CD4-positive, alpha-beta T cell (primary cell): ENCODE measurements around the gene DYNC2I2. TPM values are rescaled to one million over a fixed set of nuclear protein-coding genes. Genes with fewer than 3 reads are reported as not detected.
"Not testable (repeated sequence)": the region's sequence is repeated elsewhere in the genome, so short reads cannot be mapped to it uniquely, and the experiment has no call there.

Source experiments
- ATAC-seq: fragments of 200-7000 bp; cut with Tn5 transposase; one replicate; pipeline ENCODE4 v1.10.0; 2022; ENCODE audit warnings: mild to moderate bottlenecking; ENCODE audit not compliant: poor library complexity
- CTCF ChIA-PET: fragments of 350-600 bp; sonication (Branson Sonifier 250); formaldehyde crosslinking; loops from one replicate; lab custom pipeline; 2021; ENCODE audit warnings: antibody characterized with exemption, inconsistent platforms; lab: Charles Lee
- POLR2A ChIA-PET: fragments of 350-600 bp; sonication (Branson Sonifier 250); formaldehyde crosslinking; loops from one replicate; lab custom pipeline; 2021; ENCODE audit warnings: antibody characterized with exemption, inconsistent platforms; lab: Charles Lee
- DNase-seq, 14 experiments: peaks; one replicate each; pipeline ENCODE4 v3.0.0-alpha.2; 2013 to 2020; ENCODE audit warnings: mixed read lengths in 2 of 14
- H3K27ac ChIP-seq, 2 donors: one replicate each; pipeline versions ENCODE4 v1.5.1 to v1.7.0; 2013; ENCODE audit warnings: low read length in 2 of 2, low read depth in 1 of 2, mild to moderate bottlenecking in 1 of 2
- H3K27me3 ChIP-seq, 2 experiments: 1 replicate in 1 of 2; 2 replicates in 1 of 2; pipeline versions ENCODE4 v1.6.1 to v1.7.0; 2013; ENCODE audit warnings: low read length in 2 of 2, control low read depth in 1 of 2, mild to moderate bottlenecking in 1 of 2, moderate library complexity in 1 of 2; ENCODE audit not compliant: insufficient read depth in 2 of 2, control insufficient read depth in 1 of 2
- H3K36me3 ChIP-seq: one replicate; pipeline ENCODE4 v1.6.1; 2013; ENCODE audit warnings: low read length, control low read depth; ENCODE audit not compliant: insufficient read depth
- H3K4me1 ChIP-seq: one replicate; pipeline ENCODE4 v1.6.1; 2013; ENCODE audit warnings: low read length, control low read depth; ENCODE audit not compliant: insufficient read depth
- H3K4me3 ChIP-seq: one replicate; pipeline ENCODE4 v1.5.1; 2013; ENCODE audit warnings: mild to moderate bottlenecking, low read length, moderate library complexity
- H3K9me3 ChIP-seq, 2 experiments: 1 replicate in 1 of 2; 2 replicates in 1 of 2; pipeline versions ENCODE4 v1.6.1 to v1.7.0; 2013; ENCODE audit warnings: low read length in 2 of 2, mild to moderate bottlenecking in 2 of 2, control low read depth in 1 of 2, moderate library complexity in 1 of 2; ENCODE audit not compliant: control insufficient read depth in 1 of 2, insufficient read depth in 1 of 2
- H3K27ac Mint-ChIP-seq: one replicate; pipeline ENCODE4 v1.8.0; 2020; ENCODE audit warnings: mixed read lengths
- H3K27me3 Mint-ChIP-seq: one replicate; pipeline ENCODE4 v1.8.0; 2021; ENCODE audit warnings: mixed read lengths
- H3K36me3 Mint-ChIP-seq: one replicate; pipeline ENCODE4 v1.8.0; 2021; ENCODE audit warnings: low read depth, mixed read lengths
- H3K4me1 Mint-ChIP-seq: one replicate; pipeline ENCODE4 v1.8.0; 2021; ENCODE audit warnings: low read depth, mixed read lengths
- H3K4me3 Mint-ChIP-seq: one replicate; pipeline ENCODE4 v1.8.0; 2020; ENCODE audit warnings: mild to moderate bottlenecking, mixed read lengths
- H3K9me3 Mint-ChIP-seq: one replicate; pipeline ENCODE4 v1.8.0; 2020; ENCODE audit warnings: mixed read lengths
- intact Hi-C, 2 experiments: fragments of 100-400 bp; cut with DNase I in 1 of 2; cut with micrococcal nuclease in 1 of 2; formaldehyde crosslinking; loops; one replicate each; pipeline versions ENCODE4 v1.15.1 to v1.9.0; 2023 to 2025; cut with DNase I, micrococcal nuclease
- total RNA-seq, 174 experiments: library from RNA in 2 of 174; stranded (reverse) in 2 of 174; gene quantifications; one replicate each; pipeline ENCODE4 v1.2.3 and lab custom pipeline; 2021 to 2026
- TF ChIP-seq, protein P1 (sequence below): fragments of 200-600 bp; IDR thresholded peaks from one replicate; pipeline ENCODE4 v1.8.0; 2022; ENCODE audit warnings: antibody characterized with exemption, mild to moderate bottlenecking

DYNC2I2 gene
- total RNA-seq, 2 experiments from 2014 or later: 2.2 to 3.2 TPM

DNA sequence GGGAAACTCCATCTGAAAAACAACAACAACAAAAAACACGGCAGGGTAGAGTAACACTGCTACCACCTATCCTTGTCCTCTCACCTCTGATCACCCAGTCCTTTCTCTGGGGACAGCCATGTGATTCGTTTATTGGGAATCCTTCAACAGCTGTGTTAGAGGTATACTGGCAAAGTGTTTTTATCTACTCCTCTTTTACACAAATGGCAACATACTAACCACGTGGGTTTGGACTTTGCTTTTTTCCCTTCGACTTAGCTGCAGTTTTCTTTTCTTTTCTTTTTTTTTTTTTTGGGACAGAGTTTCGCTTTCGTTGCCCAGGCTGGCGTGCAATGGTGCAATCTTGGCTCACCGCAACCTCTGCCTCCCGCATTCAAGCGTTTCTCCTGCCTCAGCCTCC is 21.1 kb upstream of the DYNC2I2 start:
- H3K9me3 Mint-ChIP-seq: no peaks in the 10 kb centered on the region
- H3K4me1 Mint-ChIP-seq: no peaks in the 10 kb centered on the region
- Histone ChIP-seq H3K36me3 (no peaks in the 10 kb centered on the region), H3K27ac (no peak overlapping the region), H3K4me1 (peaks cover under 1% of the 10 kb centered on the region), H3K9me3 (no peaks in the 10 kb centered on the region), H3K4me3 (no peak overlapping the region), H3K27me3 (no peaks in the 10 kb centered on the region)
- DNase-seq (no peak), ATAC-seq (no peak)
- CTCF ChIA-PET: no interaction called here
- no peak overlapping the region for H3K27ac Mint-ChIP-seq
- no peaks in the 10 kb centered on the region for H3K36me3 Mint-ChIP-seq
- intact Hi-C loops: no loop called here
- H3K27me3 Mint-ChIP-seq: no peaks in the 10 kb centered on the region
- POLR2A ChIA-PET: interaction anchor here (0.6 kb wide), 1 partner anchor 39 kb away, joined by 4 read pairs; no protein-coding TSS in a partner anchor
- no peak overlapping the region for H3K4me3 Mint-ChIP-seq
- TF ChIP-seq, protein P1, sequence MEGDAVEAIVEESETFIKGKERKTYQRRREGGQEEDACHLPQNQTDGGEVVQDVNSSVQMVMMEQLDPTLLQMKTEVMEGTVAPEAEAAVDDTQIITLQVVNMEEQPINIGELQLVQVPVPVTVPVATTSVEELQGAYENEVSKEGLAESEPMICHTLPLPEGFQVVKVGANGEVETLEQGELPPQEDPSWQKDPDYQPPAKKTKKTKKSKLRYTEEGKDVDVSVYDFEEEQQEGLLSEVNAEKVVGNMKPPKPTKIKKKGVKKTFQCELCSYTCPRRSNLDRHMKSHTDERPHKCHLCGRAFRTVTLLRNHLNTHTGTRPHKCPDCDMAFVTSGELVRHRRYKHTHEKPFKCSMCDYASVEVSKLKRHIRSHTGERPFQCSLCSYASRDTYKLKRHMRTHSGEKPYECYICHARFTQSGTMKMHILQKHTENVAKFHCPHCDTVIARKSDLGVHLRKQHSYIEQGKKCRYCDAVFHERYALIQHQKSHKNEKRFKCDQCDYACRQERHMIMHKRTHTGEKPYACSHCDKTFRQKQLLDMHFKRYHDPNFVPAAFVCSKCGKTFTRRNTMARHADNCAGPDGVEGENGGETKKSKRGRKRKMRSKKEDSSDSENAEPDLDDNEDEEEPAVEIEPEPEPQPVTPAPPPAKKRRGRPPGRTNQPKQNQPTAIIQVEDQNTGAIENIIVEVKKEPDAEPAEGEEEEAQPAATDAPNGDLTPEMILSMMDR: no peak

DNA sequence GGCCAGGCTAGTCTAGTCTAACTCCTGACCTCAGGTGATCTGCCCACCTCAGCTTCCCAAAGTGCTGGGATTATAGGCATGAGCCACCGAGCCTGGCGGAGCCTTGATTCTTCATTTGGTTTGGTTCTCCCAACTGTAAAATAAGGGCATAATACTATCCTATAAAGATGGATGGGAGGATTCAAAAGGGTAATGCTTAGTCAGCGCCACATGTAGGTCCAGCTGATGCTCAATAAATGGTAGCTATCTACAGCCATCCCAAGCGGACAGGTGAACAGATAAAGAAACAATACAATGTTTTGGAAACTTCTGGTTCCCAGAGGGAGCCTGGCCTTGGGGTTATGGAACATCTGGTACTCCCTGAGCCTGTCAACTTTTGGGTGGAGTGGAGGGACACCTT is 18.7 kb upstream of the DYNC2I2 start:
- no peaks in the 10 kb centered on the region for H3K36me3 ChIP-seq
- TF ChIP-seq, protein P1: no peak
- no peak overlapping the region for H3K4me3 ChIP-seq
- POLR2A ChIA-PET: interaction anchor here (1.5 kb wide), 1 partner anchor 14 kb away, joined by 5 read pairs; the partner anchor contains the start of gene SET
- DNase-seq: no peak
- no peaks in the 10 kb centered on the region for H3K36me3 Mint-ChIP-seq
- H3K4me3 Mint-ChIP-seq: no peak overlapping the region
- H3K27me3 Mint-ChIP-seq: no peaks in the 10 kb centered on the region
- no peaks in the 10 kb centered on the region for H3K4me1 Mint-ChIP-seq
- H3K9me3 Mint-ChIP-seq: no peaks in the 10 kb centered on the region
- no peak overlapping the region for H3K27ac Mint-ChIP-seq
- intact Hi-C loops: no loop called here
- no peaks in the 10 kb centered on the region for H3K9me3 ChIP-seq
- H3K27me3 ChIP-seq: no peaks in the 10 kb centered on the region
- CTCF ChIA-PET: no interaction called here
- H3K27ac ChIP-seq: no peak overlapping the region
- no peaks in the 10 kb centered on the region for H3K4me1 ChIP-seq
- no peak for ATAC-seq

DNA sequence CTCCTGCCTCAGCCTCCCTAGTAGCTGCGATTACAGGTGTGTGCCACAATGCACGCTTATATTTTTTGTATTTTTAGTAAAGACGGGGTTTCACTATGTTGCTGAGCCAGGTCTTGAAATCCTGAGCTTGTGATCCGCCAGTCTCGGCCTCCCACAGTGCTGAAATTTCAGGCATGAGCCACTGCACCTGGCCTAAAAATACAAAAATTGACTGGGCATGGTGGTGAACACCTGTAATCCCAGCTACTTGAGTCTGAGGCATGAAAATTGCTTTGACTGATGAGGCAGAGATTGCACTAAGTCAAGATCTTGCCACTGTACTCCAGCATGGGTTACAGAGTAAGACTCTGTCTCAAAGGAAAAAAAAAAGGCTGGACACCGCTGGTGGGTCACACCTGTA is 13.1 kb upstream of the DYNC2I2 start:
- no peaks in the 10 kb centered on the region for H3K36me3 ChIP-seq
- H3K27me3 ChIP-seq: no peaks in the 10 kb centered on the region
- Mint-ChIP-seq H3K36me3 (no peaks in the 10 kb centered on the region), H3K27ac (no peak overlapping the region), H3K4me1 (no peaks in the 10 kb centered on the region), H3K27me3 (no peaks in the 10 kb centered on the region), H3K4me3 (no peak overlapping the region), H3K9me3 (no peaks in the 10 kb centered on the region)
- no peak overlapping the region for H3K4me3 ChIP-seq
- DNase-seq: no peak
- no peak for ATAC-seq
- H3K4me1 ChIP-seq: no peaks in the 10 kb centered on the region
- intact Hi-C loops: no loop called here
- no peaks in the 10 kb centered on the region for H3K9me3 ChIP-seq
- TF ChIP-seq, protein P1: no peak
- POLR2A ChIA-PET: interaction anchor here (0.6 kb wide), 1 partner anchor 32 kb away, joined by 3 read pairs; no protein-coding TSS in a partner anchor
- no peak overlapping the region for H3K27ac ChIP-seq
- CTCF ChIA-PET: no interaction called here

DNA sequence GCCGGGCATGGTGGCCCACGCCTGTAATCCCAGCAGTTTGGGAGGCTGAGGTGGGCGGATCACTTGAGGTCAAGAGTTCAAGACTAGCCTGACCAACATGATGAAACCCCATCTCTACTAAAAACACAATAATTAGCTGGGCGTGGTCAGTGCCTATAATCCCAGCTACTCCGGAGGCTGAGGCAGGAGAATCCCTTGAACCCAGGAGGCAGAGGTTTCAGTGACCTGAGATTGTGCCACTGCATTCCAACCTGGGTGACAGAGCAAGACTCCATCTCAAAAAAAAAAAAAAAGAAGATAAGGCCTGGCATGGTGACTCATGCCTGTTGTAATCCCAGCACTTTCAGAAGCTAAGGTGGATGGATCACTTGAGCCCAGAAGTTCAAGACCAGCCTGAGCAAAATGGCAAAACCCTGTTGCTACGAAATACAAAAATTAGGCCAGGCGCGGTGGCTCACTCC is 9.9 kb upstream of the DYNC2I2 start:
- H3K27ac Mint-ChIP-seq, DNase-seq, H3K4me1 Mint-ChIP-seq, POLR2A ChIA-PET, ATAC-seq, CTCF ChIA-PET, H3K27me3 ChIP-seq, H3K4me3 Mint-ChIP-seq, H3K27ac ChIP-seq, H3K36me3 ChIP-seq, H3K4me1 ChIP-seq, H3K9me3 ChIP-seq, H3K4me3 ChIP-seq, H3K27me3 Mint-ChIP-seq, intact Hi-C loops, H3K36me3 Mint-ChIP-seq, H3K9me3 Mint-ChIP-seq: not testable (repeated sequence)
